Measurements from ENCODE around the gene NHLRC4.

The NHLRC4 gene

DNA sequence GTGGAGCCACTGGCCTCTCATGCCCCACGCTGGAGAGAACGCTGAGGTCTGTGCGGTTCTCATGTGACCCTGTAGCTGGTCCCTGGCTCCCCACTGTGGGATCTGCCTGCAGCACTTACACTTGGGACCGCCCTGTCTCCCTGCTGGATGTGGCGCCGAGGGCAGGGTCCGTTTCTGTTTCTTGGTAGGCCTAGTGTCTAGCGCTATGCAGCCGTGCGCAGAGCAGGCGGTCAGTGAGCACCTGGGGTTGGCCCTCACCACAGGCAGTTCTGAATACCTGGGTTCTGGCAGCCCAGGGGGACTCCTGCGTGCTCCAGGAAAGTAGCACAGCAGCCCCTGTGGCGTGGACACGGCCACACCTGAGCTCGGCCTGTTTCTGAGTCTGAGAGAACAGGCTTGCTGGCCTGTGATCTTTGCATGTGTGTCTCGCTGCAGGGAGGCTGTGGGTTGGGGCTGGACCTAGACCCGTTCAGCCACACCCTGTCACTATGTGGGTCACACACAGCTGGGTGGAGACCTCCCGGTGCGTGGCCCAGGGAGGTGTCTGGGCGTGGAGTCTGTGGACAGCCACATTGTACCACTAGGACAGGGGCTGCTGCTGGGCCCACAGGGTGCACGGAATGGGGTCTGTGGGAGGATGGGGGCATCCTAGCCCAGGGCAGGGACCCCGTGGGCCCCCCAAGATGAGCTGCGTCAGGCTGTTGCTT lies 36.5 kb upstream of the NHLRC4 start:
- CTCF ChIA-PET, result no interaction called here

DNA sequence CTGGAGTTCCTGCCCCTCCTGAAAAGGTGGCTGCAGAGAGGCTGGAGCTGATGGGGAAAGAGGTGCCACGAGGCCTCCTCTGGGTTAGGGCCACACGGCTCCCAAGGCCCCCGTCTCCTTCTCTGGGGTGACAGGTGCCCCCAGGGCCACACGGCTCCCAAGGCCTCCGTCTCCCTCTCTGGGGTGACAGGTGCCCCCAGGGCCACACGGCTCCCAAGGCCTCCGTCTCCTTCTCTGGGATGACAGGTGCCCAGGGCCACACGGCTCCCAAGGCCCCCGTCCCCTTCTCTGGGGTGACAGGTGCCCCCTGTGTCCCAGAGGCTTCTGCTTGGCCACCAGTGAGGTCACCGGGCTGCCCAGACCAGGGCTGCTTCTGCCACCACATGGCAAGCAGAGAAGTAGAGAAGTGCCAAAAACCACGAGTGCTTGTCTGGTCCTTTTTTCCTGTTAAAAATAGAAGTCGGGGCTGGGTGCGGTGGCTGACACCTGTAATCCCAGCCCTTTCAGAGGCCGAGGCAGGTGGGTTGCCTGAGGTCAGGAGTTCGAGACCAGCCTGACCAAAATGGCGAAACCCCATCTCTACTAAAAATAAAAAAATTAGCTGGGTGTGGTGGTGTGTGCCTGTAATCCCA lies 35.2 kb upstream of the NHLRC4 start:
- no peak overlapping the region for H3K4me3 ChIP-seq (ENCODE audit: low read depth, low read length)
- DNase-seq (ENCODE audit: low read depth, low spot score), result no peak
- POLR2A ChIA-PET, result no interaction called here
- CTCF ChIA-PET, result no interaction called here
- TF ChIP-seq, protein P1, sequence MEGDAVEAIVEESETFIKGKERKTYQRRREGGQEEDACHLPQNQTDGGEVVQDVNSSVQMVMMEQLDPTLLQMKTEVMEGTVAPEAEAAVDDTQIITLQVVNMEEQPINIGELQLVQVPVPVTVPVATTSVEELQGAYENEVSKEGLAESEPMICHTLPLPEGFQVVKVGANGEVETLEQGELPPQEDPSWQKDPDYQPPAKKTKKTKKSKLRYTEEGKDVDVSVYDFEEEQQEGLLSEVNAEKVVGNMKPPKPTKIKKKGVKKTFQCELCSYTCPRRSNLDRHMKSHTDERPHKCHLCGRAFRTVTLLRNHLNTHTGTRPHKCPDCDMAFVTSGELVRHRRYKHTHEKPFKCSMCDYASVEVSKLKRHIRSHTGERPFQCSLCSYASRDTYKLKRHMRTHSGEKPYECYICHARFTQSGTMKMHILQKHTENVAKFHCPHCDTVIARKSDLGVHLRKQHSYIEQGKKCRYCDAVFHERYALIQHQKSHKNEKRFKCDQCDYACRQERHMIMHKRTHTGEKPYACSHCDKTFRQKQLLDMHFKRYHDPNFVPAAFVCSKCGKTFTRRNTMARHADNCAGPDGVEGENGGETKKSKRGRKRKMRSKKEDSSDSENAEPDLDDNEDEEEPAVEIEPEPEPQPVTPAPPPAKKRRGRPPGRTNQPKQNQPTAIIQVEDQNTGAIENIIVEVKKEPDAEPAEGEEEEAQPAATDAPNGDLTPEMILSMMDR (IDR thresholded peaks at IDR 0.05; ENCODE audit: insufficient read depth, low read length, missing control alignments), result no peak

More for the DNA sequence above, 36.5 kb upstream of the NHLRC4 start:
- TF ChIP-seq, protein P1 (IDR thresholded peaks at IDR 0.05; ENCODE audit: insufficient read depth, low read length, missing control alignments), result no peak
- POLR2A ChIA-PET, result no interaction called here
- DNase-seq (ENCODE audit: low read depth, low spot score), result no peak
- H3K4me3 ChIP-seq (ENCODE audit: low read depth, low read length), result peak overlapping the region; percentile 82; the same call in 1 of the 2 replicates

DNA sequence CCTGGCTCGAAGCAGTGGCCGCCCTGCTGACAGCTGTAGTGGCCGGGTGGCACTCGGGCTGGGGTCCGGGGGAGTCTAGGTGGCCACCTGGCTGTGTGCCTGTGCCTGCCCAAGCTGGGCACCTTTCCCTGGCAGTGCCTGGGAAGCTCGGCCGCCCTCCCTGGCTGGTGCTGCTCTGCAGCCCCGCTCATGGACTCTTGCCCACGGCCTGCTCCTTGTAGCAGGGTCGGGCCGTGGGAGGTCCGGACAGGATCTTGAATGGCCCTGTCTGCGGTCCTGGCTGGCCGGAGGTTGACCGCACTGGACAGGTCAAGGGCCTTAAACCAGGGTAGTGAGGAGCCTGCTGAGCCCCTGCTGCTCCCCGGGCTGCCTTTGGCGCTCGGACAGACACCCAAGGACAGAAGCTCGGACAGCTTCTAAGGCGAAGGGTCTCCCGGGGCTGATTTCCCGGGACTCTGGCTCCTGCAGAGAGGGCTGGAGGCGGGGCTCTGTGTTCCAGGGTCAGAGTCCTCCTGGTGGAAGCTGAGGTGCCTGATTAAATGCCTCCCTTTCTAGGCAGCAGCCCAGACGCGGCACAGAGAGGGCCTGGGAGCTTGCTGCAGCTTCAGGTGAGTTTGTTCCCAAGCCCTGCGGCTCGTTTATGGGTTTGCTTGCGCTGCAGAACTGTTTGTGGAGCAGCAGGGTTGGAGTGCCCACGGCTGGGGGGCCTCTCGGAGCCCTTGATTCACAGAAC lies 33.2 kb upstream of the NHLRC4 start:
- DNase-seq (ENCODE audit: low read depth, low spot score), result no peak
- ChIA-PET POLR2A (no interaction called here), CTCF (no interaction called here)
- TF ChIP-seq, protein P1 (IDR thresholded peaks at IDR 0.05; ENCODE audit: insufficient read depth, low read length, missing control alignments), result no peak
- no peak overlapping the region for H3K4me3 ChIP-seq (ENCODE audit: low read depth, low read length)

DNA sequence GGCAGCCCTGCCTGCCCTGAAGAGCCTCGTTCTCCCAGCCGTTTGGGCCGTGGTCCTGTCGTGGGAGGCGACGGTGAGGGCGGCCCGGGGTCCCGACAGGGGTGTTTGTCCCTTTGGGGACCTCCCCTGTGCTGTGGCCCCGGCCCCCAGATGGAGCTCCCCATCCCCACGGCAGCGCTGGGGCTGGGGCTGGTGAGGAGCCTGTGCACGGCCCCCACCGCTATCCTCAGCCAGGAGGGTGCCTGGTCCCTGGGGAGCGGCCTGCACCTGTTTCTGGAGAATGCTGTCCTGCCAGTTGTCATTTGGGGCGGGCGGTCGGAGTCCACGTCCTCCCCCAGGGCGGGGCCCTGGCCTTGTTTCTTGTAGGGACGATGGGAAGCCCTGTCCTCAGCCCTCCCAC lies 32.7 kb upstream of the NHLRC4 start:
- TF ChIP-seq, protein P1 (IDR thresholded peaks at IDR 0.05; ENCODE audit: insufficient read depth, low read length, missing control alignments), result no peak
- no peak for DNase-seq (ENCODE audit: low read depth, low spot score)
- POLR2A ChIA-PET, result no interaction called here
- CTCF ChIA-PET, result no interaction called here
- H3K4me3 ChIP-seq (ENCODE audit: low read depth, low read length), result no peak overlapping the region

DNA sequence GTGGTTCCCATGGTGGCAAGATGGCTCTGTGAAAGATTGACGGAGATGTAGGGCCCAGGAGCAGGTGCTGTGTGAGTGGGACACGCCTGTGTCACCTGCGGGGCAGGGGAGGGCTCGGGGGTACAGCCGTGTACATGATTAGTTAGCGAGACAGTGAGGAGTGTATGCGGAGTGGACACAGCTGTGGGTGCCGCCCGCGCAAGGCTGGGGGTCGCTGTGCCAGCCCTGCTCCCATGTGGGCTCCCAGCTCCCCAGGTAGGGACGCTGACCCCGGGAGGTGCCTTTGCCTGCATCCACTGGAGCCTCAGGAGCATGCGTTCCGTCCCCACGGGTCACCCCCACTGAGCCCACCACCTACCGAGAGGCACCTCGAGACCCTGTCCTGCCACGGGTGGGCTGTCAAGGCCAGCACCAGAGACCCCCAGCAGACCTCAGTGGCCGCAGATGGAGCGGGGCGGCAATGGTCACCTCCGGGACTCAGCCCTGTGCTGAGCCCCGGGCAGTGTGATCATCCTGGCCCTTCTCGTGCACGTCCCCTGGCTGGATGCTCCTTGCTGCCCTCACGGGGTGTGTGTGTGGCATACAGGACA lies 31.9 kb upstream of the NHLRC4 start:
- DNase-seq (ENCODE audit: low read depth, low spot score), result no peak
- ChIA-PET POLR2A (no interaction called here), CTCF (no interaction called here)
- H3K4me3 ChIP-seq (ENCODE audit: low read depth, low read length), result no peak overlapping the region
- TF ChIP-seq, protein P1 (IDR thresholded peaks at IDR 0.05; ENCODE audit: insufficient read depth, low read length, missing control alignments), result no peak
